Mammary epithelial cell (primary cell): ENCODE measurements around the gene FOXO4.

Source experiments
- CTCF ChIP-seq, 2 donors: IDR thresholded peaks in 1 of 2; conservative IDR thresholded peaks in 1 of 2; 2 replicates each; pipeline ENCODE4 v1.5.1; 2011 to 2012; ENCODE audit warnings: inconsistent platforms in 2 of 2, low read length in 2 of 2, mild to moderate bottlenecking in 2 of 2, control low read depth in 1 of 2, low read depth in 1 of 2; ENCODE audit not compliant: insufficient read depth in 1 of 2; ENCODE audit errors: extremely low read depth in 1 of 2
- EZH2 ChIP-seq: IDR thresholded peaks from 2 replicates; pipeline ENCODE4 v1.6.1; 2012; ENCODE audit warnings: low read length, inconsistent platforms, borderline replicate concordance

GRCh38 chrX:71082822-71083221 is 12.8 kb upstream of the FOXO4 start:
- TF ChIP-seq CTCF (conservative IDR thresholded peaks at IDR 0.05 in 1 of 2, IDR thresholded peaks at IDR 0.05 in 1 of 2; ENCODE audit: extremely low read depth in 1 of 2, insufficient read depth in 1 of 2, low read depth in 1 of 2, low read length in 2 of 2) (no peak), EZH2 (no peak)
